ENCODE data around the gene FYB1.

FYB1 gene

GRCh38 chr5:39059064-39059463, 160.3 kb downstream of the FYB1 start:
- TF ChIP-seq MAX (IDR thresholded peaks at IDR 0.05; ENCODE audit: low read depth, low read length) (no peak), POLR2A (IDR thresholded peaks at IDR 0.05; ENCODE audit: extremely low read depth, insufficient read length) (no peak), MYC (IDR thresholded peaks at IDR 0.05; ENCODE audit: low read depth, low read length) (no peak), CTCF (IDR thresholded peaks at IDR 0.05; ENCODE audit: low read depth, low read length) (no peak)
- DNase-seq (ENCODE audit: low read depth): no peak
- H3K4me3 ChIP-seq (ENCODE audit: low read depth, low read length): no peak overlapping the region

GRCh38 chr5:39058178-39058921, 161.0 kb downstream of the FYB1 start:
- DNase-seq (ENCODE audit: low read depth): no peak
- TF ChIP-seq POLR2A (IDR thresholded peaks at IDR 0.05; ENCODE audit: extremely low read depth, insufficient read length): no peak
- TF ChIP-seq MYC (IDR thresholded peaks at IDR 0.05; ENCODE audit: low read depth, low read length): no peak
- no peak for TF ChIP-seq MAX (IDR thresholded peaks at IDR 0.05; ENCODE audit: low read depth, low read length)
- TF ChIP-seq CTCF (IDR thresholded peaks at IDR 0.05; ENCODE audit: low read depth, low read length): no peak

GRCh38 chr5:39057734-39058133, 161.6 kb downstream of the FYB1 start:
- H3K4me3 ChIP-seq (ENCODE audit: low read depth, low read length): no peak overlapping the region
- no peak for TF ChIP-seq MAX (IDR thresholded peaks at IDR 0.05; ENCODE audit: low read depth, low read length)
- no peak for TF ChIP-seq CTCF (IDR thresholded peaks at IDR 0.05; ENCODE audit: low read depth, low read length)
- TF ChIP-seq MYC (IDR thresholded peaks at IDR 0.05; ENCODE audit: low read depth, low read length): no peak
- TF ChIP-seq POLR2A (IDR thresholded peaks at IDR 0.05; ENCODE audit: extremely low read depth, insufficient read length): no peak
- DNase-seq (ENCODE audit: low read depth): no peak

More at GRCh38 chr5:39058178-39058921, 161.0 kb downstream of the FYB1 start:
- H3K4me3 ChIP-seq (ENCODE audit: low read depth, low read length): no peak overlapping the region

GRCh38 chr5:39055768-39056398, 163.5 kb downstream of the FYB1 start:
- TF ChIP-seq MAX (IDR thresholded peaks at IDR 0.05; ENCODE audit: low read depth, low read length) (no peak), MYC (IDR thresholded peaks at IDR 0.05; ENCODE audit: low read depth, low read length) (no peak), POLR2A (IDR thresholded peaks at IDR 0.05; ENCODE audit: extremely low read depth, insufficient read length) (no peak), CTCF (IDR thresholded peaks at IDR 0.05; ENCODE audit: low read depth, low read length) (no peak)
- no peak overlapping the region for H3K4me3 ChIP-seq (ENCODE audit: low read depth, low read length)
- no peak for DNase-seq (ENCODE audit: low read depth)

Measured in NB4 (cell line).